ENCODE data around the gene ZIC2. TPM values are rescaled to one million over a fixed set of nuclear protein-coding genes. Genes with fewer than 3 reads are reported as not detected.

ZIC2 gene
- total RNA-seq, 1 donor from 2014 or later = not detected

DNA sequence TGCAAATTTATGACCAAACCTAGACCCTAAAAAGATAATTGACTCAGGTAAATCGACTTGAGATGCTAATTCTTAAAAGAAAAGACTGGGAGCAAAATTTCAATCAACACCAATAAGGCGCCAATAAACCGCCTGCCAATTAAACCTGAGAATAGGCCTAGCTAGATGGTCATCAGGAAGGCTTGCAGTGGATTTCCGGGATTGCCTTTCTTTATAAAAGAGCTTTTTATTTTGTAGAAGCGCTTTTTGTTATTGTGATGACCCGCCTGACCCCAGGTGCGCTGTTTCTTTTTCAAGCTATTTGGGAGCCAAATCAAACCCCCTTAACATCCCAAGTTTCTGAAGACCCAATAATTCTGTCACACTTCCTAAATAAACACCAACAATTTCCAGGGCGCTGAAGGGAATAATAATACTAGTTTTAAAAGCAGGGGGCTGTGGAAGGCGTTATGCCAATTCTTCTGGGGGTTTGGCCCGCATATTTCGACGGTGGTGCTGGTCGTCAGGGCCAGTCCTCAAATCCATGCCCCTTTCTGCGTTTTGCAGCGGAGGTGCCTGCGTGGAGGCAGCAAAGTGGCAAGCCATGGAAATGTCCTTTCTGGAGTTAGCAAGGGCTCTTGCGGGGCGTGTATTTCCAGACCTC lies 7.2 kb upstream of the ZIC2 start:
- no peak for DNase-seq (ENCODE audit: low read depth, low spot score)

DNA sequence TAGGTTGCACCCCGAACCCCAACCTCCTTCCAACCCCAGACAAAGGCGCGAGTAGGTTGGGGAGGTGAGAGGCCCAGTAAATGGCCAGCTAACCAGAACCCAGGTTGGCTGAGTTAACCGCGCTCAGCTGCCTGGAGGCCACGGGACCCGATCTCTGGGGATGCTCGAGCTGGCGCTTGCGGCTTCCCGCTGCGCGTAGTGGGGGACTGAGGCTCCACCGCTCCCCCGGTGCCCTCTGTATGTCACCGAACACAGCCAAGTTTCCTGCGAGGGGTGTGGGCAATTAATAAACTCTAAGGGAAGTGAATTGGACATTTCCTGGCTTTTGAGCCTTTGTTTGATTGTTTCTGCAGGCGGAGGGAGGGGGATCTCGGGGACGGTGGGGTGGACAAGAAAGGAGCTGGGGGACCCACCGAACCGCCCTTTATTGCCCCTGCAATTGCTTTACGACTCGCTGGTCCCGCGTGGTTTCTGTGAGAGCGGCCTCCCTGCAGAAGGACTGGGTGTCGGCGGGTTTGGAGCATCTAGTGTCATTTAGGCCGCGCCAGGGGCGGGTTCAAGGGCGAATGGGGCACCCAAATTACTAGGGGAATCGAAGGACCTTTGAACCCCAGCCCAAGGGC lies 6.5 kb upstream of the ZIC2 start:
- DNase-seq (ENCODE audit: low read depth, low spot score) = no peak

DNA sequence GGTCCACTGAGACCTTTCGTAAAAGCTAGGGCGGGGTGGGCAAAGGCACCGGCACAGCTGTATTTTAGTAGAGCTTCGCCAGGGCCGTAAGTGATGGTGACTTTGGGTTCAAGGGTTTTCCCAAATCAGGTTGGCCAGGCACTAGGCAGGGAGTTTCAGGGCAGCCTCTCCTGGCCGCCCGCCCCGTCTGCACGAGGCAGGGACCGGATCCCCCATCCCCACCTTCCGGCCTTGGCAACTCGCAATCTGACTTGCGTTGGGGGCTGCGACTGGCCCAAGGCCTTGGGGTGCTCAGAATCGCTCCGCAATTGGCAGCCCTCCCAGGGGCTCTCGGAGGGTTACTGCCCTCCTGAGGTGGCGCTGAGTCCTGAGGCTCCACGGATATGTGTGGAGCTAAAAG lies 6.0 kb upstream of the ZIC2 start:
- DNase-seq (ENCODE audit: low read depth, low spot score) = no peak

DNA sequence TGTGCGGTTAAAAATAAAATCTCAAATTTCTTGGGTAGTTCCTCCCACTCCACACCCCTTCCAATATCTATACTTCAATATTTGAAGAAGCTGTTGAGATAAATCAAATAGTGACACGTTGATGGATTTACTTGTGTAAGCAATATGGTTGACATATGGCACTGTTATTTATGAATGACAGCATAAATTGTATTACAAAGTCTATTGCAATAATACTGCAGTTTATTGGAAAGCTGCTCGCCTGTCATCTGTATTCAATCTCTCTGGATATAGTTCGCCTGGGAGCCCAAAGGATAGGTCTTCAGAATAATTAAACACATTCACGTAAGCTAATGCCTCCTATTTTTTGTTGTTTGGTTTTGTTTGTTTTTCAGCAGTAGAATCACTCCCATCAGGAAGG lies 5.0 kb upstream of the ZIC2 start:
- no peak for DNase-seq (ENCODE audit: low read depth, low spot score)

DNA sequence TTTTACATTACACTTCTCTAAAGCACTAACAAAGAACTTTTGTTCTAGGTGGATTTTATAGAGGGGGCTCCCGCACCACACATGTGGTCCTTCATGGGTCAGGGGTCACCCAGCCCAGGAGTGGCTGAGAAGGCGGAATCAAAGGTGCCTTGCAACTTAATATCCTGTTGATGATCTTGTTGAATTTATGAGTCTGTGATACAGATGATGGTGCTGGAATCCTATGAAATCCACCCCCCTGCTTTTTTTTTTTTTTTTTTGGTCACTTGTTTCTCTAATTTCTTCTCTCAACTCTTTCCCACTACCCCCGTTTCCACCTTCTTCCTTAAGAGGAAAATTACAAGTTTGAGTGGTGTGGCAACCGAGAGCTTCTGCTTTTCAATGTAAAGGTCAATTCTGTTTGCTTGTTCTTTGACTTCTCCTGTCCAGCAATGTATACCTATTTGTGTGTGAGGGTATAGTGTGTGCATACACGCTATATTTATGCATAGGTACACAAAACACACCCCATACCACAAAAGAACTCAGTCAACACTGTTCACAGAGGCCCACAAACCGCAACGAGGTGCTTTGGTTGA lies 4.2 kb upstream of the ZIC2 start:
- DNase-seq (ENCODE audit: low read depth, low spot score) = no peak

DNA sequence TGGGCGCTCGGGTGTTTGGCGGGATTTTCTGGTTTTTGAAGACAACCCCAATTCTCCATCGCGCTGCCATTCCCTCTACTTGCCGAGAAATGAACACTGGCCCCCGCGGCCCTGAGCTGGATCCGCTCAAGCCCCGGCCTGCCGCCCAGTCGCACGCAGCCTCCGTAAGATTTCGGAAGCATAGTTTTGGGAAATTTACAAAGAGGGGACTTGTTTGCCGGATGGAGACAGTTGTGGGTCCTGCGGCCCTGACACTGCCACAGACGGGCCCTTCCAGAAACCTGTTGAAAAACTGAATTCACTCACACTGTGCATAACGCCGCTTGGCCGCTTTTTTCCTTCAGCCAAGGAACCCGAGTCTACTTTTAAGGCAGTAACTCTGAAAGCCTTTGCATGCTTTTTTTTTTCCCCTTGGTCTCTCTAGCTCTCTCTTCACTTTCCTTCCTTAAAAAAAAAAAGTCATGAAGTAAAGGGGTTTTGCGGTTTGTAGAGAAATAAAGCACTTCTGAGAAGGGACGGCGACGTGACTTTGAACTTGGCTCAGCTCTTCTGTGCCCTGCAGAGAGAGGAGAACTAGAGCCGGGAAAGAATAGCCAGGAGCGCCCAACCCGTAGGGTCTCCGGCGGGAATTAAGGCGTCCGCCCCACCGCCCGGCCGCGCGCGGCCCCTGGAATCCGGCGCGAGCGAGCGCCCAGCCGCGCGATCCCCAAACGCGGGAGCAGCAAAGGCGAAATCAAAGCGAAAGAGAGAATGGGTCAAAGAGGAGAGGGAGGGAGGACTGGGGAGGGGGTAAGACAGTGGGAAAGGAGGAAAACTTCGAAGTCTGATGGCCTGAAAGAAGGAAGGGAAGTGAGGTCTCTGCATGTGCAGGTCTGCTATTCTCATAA lies 3.4 kb upstream of the ZIC2 start:
- DNase-seq (ENCODE audit: low read depth, low spot score) = no peak

DNA sequence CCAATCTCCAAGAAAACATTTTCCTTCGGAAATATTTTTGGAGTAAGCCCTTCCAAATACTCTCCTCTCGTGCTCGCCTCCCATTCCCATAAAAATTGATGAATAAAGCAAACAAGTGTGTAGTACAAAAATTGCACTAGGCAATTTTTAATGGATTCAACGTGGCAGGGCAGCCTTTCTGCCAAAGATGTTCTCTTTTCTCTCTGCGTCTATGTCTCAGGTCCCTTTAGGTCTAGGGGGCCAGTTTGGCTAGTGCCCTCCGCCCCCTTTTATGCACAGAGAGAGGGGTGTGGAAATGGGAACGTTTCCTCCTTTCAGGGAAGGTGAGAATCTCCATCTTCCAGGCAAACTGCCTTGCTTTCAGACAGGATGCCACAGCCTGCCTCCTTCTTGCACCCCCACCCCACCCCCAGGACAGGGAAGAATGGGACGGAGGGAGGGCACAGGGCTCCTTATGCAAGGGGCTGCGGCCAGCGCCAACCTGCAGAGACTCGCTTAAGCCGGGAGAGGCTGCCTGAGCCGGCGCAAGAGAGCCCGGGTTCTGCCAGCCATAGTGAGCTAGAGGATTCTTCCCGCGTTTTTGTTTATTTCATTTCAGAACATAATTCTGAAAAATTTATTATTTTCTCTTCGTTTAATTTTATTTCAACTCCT lies 2.7 kb upstream of the ZIC2 start:
- DNase-seq (ENCODE audit: low read depth, low spot score) = no peak

DNA sequence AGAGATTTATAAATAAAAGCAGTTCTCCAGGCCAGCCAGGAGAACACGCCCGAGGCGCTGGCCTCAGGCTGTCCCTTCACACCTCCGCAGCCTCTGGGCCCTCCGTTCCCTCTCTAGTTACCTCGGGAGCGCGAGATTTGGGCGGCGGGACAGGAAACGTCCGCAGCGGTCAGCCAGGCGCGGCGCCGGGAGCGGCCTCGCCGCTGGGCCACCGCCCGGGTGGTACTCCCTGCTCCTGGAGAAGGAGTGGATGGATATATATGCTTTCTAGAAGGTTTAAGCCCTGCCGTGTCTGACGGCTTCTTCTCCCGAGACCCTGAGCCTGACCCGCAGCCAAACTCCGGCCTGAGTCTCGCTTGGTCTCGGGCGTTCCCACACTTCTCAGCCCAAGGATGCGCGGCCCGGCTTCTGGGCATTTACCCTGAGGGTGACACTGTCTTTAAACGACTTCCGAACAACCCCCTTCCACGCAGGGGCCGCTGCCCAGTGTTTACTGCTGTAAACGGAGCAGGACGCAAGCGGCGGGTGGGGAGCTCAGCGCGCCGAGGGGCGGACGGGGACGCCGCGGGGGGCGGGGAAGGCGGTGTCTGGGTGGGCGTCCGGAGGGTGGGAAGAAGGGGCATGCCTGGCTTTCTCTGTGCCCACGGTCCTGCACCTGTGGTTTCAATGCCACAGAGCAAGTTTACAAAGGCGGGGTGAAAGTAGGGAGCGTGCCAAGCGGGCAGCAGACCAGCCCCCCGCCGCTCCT lies 2.0 kb upstream of the ZIC2 start:
- no peak for DNase-seq (ENCODE audit: low read depth, low spot score)

DNA sequence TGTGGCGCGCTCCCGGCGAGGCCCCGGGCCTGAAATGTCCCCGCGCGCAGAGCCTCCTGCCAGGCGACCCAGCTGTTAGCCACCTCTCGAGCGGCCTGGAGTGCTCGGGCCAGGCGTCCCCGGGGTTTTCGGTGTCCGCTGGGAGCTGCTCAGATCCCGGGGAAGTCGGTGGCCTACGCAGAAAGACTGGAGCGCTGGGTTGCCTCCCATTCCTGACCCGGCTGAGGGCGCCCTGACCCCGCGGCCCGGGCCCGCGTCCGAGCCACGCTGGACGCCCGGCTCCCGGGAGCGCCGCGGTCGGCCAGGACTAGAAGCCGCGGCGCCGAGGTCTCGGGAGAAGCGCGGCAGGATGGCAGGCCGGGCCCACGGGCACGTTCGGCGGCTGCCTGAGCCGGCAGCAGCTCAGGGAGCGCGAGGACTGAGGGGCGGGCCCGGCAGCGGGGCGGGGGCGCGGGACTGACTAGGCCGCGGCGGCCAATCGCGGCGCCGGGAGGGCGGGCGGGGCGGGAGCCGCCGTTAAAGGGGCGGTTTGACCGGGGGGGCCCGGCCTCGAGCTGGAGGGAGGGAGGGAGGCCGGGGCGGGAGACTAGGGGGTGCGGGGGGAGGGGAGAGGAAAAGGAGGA lies 1.3 kb upstream of the ZIC2 start:
- DNase-seq (ENCODE audit: low read depth, low spot score) = peak; percentile 10

DNA sequence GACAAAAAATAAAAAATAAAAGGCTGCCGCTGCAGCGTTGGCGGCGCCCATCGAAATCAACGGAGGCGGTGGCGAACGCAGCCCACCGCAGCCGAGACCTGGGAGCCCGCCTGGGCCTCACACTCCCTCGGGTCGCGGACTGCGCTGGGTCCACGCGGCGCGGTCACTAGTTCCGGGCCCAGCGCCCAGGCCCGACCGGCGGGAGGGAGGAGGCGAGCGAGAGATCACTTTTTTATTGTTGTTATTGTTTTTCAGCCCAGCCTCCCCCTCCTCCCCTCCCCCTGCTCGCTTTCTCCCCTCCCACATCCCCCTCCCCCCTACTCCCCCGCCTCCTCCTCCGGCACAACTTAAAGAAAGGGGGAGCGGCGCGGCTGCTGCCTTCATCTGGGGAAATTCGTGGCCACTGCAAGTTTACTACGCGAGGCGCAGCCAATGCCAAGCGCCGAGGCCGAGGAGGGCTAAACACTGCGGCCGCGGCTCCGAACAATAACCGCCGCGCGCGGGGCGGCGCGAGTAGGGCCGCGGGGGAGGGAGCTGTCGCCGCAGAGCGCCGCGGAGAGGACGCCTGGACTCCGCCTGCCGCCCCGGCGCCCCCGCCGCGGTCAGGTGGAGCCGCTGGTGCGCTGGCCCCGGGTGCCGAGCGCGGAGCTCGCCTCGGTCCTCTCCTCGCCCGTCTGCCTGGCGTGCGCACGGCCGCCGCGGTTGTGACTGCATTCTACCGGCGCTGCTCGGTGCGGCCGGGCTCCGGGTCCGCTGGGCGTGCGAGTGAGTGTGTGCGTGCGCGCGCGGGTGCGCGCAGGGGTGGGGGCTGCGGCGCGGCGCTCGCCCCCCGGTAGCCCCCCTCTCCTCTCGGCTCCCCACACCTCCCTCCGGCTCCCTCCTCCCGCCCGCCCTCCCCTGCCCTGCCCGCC lies 505 bp upstream of the ZIC2 start:
- no peak for DNase-seq (ENCODE audit: low read depth, low spot score)

DNA sequence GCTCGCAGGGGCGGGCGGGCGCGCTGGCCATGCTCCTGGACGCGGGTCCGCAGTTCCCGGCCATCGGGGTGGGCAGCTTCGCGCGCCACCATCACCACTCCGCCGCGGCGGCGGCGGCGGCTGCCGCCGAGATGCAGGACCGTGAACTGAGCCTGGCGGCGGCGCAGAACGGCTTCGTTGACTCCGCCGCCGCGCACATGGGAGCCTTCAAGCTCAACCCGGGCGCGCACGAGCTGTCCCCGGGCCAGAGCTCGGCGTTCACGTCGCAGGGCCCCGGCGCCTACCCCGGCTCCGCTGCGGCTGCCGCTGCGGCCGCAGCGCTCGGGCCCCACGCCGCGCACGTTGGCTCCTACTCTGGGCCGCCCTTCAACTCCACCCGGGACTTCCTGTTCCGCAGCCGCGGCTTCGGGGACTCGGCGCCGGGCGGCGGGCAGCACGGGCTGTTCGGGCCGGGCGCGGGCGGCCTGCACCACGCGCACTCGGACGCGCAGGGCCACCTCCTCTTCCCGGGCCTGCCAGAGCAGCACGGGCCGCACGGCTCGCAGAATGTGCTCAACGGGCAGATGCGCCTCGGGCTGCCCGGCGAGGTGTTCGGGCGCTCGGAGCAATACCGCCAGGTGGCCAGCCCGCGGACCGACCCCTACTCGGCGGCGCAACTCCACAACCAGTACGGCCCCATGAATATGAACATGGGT lies 599 bp downstream of the ZIC2 start:
- DNase-seq (ENCODE audit: low read depth, low spot score) = no peak

DNA sequence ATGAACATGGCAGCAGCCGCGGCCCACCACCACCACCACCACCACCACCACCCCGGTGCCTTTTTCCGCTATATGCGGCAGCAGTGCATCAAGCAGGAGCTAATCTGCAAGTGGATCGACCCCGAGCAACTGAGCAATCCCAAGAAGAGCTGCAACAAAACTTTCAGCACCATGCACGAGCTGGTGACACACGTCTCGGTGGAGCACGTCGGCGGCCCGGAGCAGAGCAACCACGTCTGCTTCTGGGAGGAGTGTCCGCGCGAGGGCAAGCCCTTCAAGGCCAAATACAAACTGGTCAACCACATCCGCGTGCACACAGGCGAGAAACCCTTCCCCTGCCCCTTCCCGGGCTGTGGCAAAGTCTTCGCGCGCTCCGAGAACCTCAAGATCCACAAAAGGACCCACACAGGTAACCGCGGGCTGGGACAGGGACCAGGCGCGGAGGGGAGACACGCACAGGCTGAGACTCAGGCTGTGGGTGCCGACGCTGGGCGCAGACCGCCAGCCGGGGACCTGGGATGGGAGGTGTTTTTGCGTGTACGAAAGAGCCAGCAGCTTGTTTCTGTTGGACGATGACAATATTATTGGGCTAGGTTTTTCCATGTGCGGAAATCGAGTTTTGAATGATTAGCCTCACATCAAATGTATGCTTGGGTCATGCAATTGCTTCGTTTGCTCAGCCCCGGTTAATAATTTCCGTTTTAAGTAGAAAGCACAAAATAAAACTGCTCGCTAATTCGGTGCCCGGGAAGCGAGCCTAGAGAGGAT lies 1.3 kb downstream of the ZIC2 start:
- no peak for DNase-seq (ENCODE audit: low read depth, low spot score)

DNA sequence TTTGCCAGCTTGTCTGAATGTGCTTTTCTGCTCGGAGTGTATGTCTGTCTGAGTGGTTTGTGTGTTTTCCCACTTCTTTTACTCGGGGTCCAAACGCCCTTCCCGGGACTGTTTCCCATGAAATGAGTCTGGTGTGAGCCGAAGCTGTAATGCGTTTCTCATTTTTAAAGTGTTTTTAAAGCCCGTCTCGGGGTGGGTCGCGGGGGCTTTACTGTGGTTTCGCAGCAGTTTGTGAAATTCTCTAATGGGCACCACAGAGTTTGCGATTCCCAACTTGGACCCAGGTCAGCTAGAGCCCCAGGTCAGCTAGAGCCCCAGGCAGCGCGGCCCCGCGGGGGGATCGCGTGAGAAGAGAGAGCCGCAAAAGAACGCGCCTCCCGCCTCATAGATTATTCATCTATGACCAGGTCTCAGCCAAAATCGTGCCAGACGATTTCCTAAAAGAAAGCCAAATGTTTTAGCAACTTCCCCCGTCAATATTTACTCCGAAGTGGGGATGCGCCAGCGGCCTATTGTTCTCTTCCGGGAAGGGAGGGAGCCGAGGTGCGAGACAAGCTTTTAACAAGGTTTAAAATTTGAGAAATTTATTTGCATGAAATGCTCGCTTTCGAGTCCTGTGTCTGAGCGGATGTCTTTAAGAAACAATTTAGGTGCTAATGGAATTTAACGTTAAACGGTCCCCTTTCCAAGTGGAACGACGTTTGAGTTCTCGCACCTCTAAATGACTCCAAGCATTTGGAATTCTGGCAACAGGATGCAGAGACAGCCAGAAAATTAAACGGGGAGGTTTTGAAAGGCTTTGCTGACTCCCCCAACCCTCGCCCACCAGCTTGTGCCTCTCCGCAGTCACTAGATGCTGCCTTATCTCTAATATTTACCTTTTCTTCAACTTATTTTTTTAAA lies 2.2 kb downstream of the ZIC2 start:
- DNase-seq (ENCODE audit: low read depth, low spot score) = no peak

DNA sequence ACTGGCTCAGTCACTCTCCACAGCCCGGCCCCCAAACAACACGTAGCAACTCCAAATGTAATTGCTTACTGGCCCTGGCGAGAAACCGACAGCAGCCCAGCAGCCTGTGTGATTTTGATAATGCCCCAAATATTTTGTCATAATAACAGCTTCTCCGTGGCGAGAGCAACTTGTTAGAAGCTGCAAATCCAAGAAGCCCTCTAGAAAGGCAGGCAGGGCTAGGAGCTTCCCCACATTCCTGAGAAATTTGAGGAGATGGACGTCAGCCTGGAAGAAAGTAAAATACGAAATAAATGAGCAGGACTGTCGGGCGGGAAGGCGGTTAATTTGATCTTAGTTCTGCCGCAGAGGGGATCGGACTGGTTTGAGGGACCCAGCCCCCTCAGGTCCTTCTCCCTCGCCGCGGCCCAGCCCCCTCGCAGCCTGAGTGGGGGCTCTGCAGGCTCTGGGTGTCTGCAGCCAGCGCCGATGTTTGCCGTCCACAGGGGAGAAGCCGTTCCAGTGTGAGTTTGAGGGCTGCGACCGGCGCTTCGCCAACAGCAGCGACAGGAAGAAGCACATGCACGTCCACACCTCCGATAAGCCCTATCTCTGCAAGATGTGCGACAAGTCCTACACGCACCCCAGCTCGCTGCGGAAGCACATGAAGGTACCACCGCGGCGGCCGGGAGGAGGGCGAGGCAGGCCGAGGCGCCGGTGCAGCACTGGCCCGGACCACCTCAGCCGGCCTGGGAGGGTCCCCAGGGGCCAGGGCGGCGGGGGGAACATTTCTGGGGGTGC lies 3.1 kb downstream of the ZIC2 start:
- no peak for DNase-seq (ENCODE audit: low read depth, low spot score)

DNA sequence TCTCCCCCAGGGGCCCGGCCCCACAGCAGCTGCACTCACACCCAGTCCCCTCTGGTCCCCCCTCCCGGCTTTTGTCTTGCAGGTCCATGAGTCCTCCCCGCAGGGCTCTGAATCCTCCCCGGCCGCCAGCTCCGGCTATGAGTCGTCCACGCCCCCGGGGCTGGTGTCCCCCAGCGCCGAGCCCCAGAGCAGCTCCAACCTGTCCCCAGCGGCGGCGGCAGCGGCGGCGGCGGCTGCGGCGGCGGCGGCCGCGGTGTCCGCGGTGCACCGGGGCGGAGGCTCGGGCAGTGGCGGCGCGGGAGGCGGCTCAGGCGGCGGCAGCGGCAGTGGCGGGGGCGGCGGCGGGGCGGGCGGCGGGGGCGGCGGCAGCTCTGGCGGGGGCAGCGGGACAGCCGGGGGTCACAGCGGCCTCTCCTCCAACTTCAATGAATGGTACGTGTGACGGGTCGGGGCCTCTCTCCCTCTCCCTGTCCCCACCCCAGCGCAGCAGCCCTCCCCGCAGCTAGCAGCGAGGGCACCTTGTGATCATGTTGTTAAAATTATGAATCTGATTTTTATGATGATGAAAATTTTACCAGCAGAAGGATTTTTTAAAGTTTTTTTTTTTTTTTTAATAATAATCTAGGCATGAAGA lies 3.8 kb downstream of the ZIC2 start:
- DNase-seq (ENCODE audit: low read depth, low spot score) = no peak
